Aorta (tissue), 5 donors: ENCODE results near the gene ZBTB7B. TPM values are rescaled to one million over a fixed set of nuclear protein-coding genes. Genes with fewer than 3 reads are reported as not detected.

Experiments used
- ATAC-seq: fragments of 200-7000 bp; cut with Tn5 transposase; one replicate; pipeline ENCODE4 v1.9.1; 2022; ENCODE audit warnings: moderate library complexity; ENCODE audit not compliant: low FRiP score
- DNase-seq, 2 donors: peaks; one replicate each; pipeline ENCODE4 v3.0.0-alpha.2; 2020
- H3K27ac ChIP-seq, 2 donors: one replicate each; pipeline ENCODE4 v1.5.1; 2013; ENCODE audit warnings: low read length in 2 of 2, mild to moderate bottlenecking in 2 of 2, moderate library complexity in 2 of 2, control low read depth in 1 of 2, inconsistent platforms in 1 of 2, low read depth in 1 of 2
- H3K27me3 ChIP-seq, 2 donors: one replicate each; pipeline ENCODE4 v1.6.1; 2013; ENCODE audit warnings: control low read depth in 1 of 2, low read length in 1 of 2, mild to moderate bottlenecking in 1 of 2, moderate library complexity in 1 of 2; ENCODE audit not compliant: insufficient read depth in 2 of 2, control insufficient read depth in 1 of 2
- H3K36me3 ChIP-seq, 2 donors: one replicate each; pipeline ENCODE4 v1.6.1; 2013; ENCODE audit warnings: control low read depth in 1 of 2, low read length in 1 of 2, mild to moderate bottlenecking in 1 of 2; ENCODE audit not compliant: insufficient read depth in 2 of 2, control insufficient read depth in 1 of 2
- H3K4me1 ChIP-seq, 2 donors: one replicate each; pipeline ENCODE4 v1.6.1; 2013; ENCODE audit warnings: low read length in 2 of 2, control low read depth in 1 of 2, mild to moderate bottlenecking in 1 of 2, moderate library complexity in 1 of 2; ENCODE audit not compliant: insufficient read depth in 2 of 2, control insufficient read depth in 1 of 2
- H3K4me3 ChIP-seq, 2 donors: one replicate each; pipeline ENCODE4 v1.5.1; 2013; ENCODE audit warnings: low read length in 2 of 2, control low read depth in 1 of 2, mild to moderate bottlenecking in 1 of 2
- H3K9me3 ChIP-seq: one replicate; pipeline ENCODE4 v1.6.1; 2013; ENCODE audit warnings: mild to moderate bottlenecking, low read length; ENCODE audit not compliant: control insufficient read depth
- WGBS, 2 donors: extraction: QIAGEN DNeasy Blood & Tissue Kit; methylation state at CpG; one replicate each; pipeline ENCODE4 v1.1.7; 2013; 5-methylcytosine and 5-hydroxymethylcytosine counted together
- intact Hi-C, 2 donors: fragments of 100-400 bp; cut with DNase I; formaldehyde crosslinking; loops; one replicate each; pipeline versions ENCODE4 v1.14.2 to v1.15.0; 2022
- polyA plus RNA-seq, 2 donors: library from polyadenylated mRNA; stranded (reverse); fragments of 200-250 nt; gene quantifications; one replicate each; pipeline ENCODE4 v1.2.3, GENCODE V29; 2013
- total RNA-seq, 2 donors: library from RNA; stranded (reverse); fragmentation: NEBNext Ultra II Directional; extraction: Animal tissue kit (Norgen Biotek cat#: 25700); gene quantifications; one replicate each; pipeline ENCODE4 v1.2.1, GENCODE V29; 2021
- donor health status: healthy with polysubstance abuse.
- donor health status: Bipolar disorder and iron deficiency.
- donor health status: DM: no; HTN: no; CAD: no.
- donor health status: DM: no; HTN: no; CAD: no.
- donor health status: DM: yes; HTN: yes; CAD: no.

Gene ZBTB7B
- total and polyA plus RNA-seq, 4 donors = 23.3 to 71.1 (median 39.6) TPM

DNA sequence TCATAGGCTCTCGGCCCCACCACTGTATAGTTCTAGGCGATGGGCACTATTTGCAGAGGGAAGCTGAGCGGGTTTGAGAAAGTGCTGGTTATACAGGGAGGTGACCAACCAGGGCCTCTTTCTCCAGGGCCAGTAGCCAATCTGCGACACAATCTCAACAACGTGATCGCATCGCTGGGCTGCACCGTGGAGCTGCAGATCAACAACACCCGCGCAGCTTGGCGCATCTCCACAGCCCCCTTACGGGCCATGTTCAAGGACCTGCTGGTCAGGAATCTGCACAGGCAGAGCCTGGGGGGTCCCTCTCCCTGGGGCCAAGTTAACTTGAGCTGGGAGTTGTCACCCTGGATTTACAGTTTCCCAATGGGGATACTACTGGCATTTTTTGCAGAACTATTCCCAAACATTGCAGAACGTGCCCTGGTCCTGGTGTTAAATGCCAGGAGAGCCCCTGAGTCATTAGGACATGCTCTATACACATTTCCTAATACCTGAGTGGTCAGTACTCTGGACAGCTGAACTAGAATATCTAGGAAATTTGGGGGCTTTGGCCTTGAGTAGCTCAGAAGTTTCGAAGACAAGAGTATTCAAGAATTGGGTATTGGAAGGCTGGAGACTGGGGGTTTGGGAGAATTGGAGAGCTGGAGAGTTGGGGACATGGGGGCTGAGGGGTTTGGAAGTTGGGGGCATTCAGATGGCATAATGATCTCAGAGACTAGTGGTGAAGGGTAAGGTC is 37.9 kb downstream of the ZBTB7B start:
- Histone ChIP-seq H3K36me3 (no peaks in the 10 kb centered on the region), H3K27me3 (no peaks in the 10 kb centered on the region), H3K27ac (no peak overlapping the region), H3K4me1 (no peaks in the 10 kb centered on the region), H3K9me3 (no peaks in the 10 kb centered on the region), H3K4me3 (no peak overlapping the region)
- 88 to 90% methylated on average over 14 of the region's 14 CpGs for WGBS, 2 donors
- intact Hi-C loops = no loop called here
- no peak for DNase-seq
- ATAC-seq = no peak

DNA sequence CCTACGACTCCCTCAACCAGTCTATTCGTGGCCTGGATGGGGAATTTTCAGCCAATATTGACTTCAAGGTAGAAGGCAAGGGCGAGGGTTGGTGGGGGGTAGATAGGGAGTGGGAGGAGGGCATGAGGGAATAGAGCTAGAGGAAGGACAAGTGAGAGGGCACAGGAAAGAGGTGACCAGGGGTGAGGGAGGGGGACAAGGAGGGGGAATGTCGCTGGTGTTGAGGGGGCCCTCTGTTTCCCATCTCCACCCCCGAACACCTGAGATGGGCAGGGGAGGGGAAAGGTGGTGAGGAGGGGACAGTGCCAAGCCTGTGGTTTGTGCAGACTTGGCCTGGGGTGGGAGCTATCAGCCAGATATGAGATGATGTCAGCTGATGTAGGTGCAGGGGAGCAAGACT is 40.2 kb downstream of the ZBTB7B start:
- H3K27me3 ChIP-seq = no peaks in the 10 kb centered on the region
- ATAC-seq (no peak), DNase-seq (no peak)
- 91 to 92% methylated on average over 5 of the region's 5 CpGs for WGBS, 2 donors
- H3K4me3 ChIP-seq = no peak overlapping the region
- intact Hi-C loops = no loop called here
- no peak overlapping the region for H3K27ac ChIP-seq
- no peaks in the 10 kb centered on the region for H3K36me3 ChIP-seq
- H3K4me1 ChIP-seq = no peaks in the 10 kb centered on the region
- H3K9me3 ChIP-seq = no peaks in the 10 kb centered on the region

DNA sequence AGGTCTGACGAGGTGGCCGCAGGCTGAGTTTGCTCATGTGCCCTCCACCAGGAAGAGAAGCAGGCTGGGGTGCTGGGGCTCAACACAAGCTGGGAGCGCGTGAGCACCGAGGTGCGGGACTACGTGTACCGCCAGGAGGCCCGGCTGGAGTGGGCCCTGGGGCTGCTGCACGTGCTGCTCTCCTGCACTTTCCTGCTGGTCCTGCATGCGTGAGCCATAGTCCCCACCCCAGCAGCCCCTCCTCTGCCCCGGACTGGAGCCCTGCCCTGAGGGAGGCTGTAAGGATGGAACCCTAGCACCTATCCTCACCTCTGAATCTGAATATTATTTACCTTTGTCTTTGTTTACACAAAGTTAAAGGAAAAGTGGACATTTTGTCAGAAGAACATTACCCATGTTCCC is 40.7 kb downstream of the ZBTB7B start:
- Histone ChIP-seq H3K9me3 (no peaks in the 10 kb centered on the region), H3K36me3 (no peaks in the 10 kb centered on the region), H3K4me1 (no peaks in the 10 kb centered on the region), H3K4me3 (no peak overlapping the region), H3K27ac (no peak overlapping the region), H3K27me3 (no peaks in the 10 kb centered on the region)
- no peak for ATAC-seq
- intact Hi-C loops = no loop called here
- WGBS, 2 donors = 85 to 87% methylated on average over 12 of the region's 12 CpGs
- DNase-seq = no peak

DNA sequence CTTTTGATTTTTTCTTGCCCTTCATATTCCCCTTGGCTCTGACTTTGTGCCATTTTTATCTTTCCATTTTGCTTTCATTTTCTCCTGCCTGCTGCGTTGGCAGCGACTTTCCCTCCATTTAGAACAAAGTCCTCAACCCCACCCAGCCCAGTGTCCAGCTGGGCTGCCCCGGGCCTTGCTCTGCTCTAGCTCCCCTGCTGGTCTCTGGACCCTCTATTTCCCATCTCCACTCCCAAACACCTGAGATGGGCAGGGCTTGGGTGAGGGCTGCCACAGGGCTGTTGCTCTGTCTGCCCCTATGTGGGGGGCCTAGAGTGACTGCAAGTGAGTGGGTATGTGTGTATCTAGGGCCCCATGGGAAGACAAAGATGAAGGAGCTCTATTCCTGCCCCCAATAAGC is 41.2 kb downstream of the ZBTB7B start:
- intact Hi-C loops = loop anchor here in 1 of 2 donors (2.0 kb wide), 1 partner anchor 41 kb away; no protein-coding TSS in a partner anchor
- Histone ChIP-seq H3K27me3 (no peaks in the 10 kb centered on the region), H3K9me3 (no peaks in the 10 kb centered on the region), H3K36me3 (no peaks in the 10 kb centered on the region), H3K4me1 (no peaks in the 10 kb centered on the region), H3K27ac (no peak overlapping the region), H3K4me3 (no peak overlapping the region)
- WGBS, 2 donors = 65 to 66% methylated on average over 3 of the region's 3 CpGs
- DNase-seq (no peak), ATAC-seq (no peak)

DNA sequence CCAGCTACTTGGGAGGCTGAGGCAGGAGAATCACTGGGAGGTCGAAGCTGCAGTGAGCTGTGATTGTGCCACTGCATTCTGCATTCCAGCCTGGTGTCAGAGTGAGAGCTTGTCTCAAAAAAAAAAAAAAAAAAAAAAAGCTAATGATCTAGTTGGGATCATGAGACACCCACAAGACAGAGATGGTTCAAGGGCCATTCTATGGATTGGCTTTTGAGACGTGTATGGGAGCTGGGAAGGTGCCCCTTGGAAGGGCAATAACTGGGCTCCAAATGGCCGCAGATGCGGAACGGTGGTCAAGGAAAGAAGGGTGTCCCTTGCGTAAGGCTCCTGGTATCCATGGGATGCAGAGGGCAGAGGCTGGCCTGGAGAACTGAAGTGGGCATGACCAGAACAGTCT is 41.8 kb downstream of the ZBTB7B start:
- no peak overlapping the region for H3K27ac ChIP-seq
- 93 to 94% methylated on average over 6 of the region's 6 CpGs for WGBS, 2 donors
- no peak for DNase-seq
- H3K4me1 ChIP-seq = no peaks in the 10 kb centered on the region
- no peaks in the 10 kb centered on the region for H3K27me3 ChIP-seq
- no peaks in the 10 kb centered on the region for H3K36me3 ChIP-seq
- ATAC-seq = no peak
- intact Hi-C loops = loop anchor here in 1 of 2 donors (2.0 kb wide), 1 partner anchor 40 kb away; no protein-coding TSS in a partner anchor
- no peak overlapping the region for H3K4me3 ChIP-seq
- H3K9me3 ChIP-seq = no peaks in the 10 kb centered on the region

DNA sequence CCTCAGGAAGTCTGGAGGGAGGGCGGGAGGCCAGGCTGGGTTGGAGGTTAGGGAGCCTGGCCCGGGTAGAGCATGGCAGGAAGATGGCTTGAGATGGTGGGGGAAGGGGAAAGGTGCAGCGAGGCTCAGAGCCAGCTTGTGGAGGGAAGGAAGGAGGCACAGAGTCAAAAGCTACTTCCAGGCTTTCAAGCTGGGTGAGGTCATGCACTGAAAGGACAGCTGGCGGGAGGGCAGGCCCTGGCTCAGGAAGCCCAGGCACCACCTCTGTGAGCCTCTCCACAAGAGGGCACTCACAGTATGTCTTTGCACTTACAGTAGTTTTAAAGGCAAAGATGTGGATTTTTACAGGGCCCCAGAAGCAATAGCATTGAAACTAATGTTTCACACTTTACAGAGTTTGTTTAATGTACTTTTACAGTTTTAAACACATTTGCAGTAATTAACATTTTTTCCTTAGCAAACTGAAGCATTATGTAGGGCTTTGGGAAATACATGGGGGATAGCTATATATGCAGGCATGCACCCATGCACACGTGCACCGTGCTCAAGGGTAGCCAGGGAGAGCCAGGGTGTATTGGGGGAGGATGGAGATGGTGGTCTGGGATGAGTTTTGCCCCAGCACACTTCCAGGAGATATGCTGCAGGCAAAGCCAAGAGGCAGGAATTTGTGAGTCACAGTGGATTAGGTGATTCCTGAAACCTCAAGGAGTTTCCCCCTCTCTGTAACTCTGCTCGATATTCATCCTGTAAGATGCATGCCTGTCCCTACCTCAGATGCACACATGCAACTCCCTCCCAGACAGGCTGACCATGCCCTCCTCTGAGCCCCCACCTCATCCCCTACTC is 42.4 kb downstream of the ZBTB7B start:
- peak; percentile 88 to 89 for DNase-seq
- Histone ChIP-seq H3K4me3 (no peak overlapping the region), H3K27ac (no peak overlapping the region), H3K36me3 (no peaks in the 10 kb centered on the region), H3K27me3 (no peaks in the 10 kb centered on the region), H3K9me3 (no peaks in the 10 kb centered on the region), H3K4me1 (no peaks in the 10 kb centered on the region)
- WGBS, 2 donors = 46 to 47% methylated on average over 7 of the region's 7 CpGs
- ATAC-seq = peak; percentile 90
- intact Hi-C loops = loop anchor here (2.0 to 5.0 kb wide), 2 partner anchors 37 to 40 kb away; no protein-coding TSS in a partner anchor

DNA sequence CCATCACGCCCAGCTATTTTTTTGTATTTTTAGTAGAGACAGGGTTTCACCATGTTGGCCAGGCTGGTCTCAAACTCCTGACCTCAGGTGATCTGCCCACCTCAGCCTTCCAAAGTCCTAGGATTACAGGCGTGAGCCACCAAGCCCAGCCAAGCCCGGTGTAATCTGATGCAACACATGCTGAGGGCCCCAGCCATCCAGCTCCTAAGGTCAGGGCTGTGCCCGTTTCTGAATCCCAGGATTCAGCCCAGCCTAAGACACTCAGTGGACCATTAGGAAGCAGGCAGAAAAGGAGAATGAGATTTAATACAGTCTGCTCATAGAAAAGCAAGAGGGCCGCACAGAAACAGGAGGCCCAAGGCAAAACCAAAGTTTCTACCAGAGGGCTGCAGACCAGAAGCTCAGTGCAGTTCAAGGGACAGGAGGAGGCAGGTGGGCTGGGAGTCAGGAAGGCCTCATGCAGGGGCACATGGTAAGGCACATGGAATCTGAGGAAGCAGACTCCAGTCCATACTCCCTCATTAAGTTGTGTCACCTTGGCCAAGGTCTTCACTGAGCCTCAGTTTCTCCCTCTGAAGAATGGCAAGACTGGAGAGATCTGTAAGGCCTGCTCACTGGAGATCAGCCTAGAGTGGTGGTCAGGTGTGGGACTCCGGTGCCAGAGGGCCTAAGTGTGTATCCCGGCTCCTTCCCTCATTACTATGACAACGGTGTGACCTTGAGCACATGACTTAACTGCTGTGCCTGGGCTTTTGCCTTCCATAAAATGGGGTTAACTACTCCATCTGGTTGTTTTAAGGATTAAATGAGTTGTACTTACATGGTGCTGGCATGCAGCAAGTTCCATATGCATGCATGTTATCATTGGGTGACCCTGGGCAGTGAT is 46.1 kb downstream of the ZBTB7B start:
- ATAC-seq = no peak
- Histone ChIP-seq H3K4me3 (no peak overlapping the region), H3K27ac (no peak overlapping the region), H3K36me3 (no peaks in the 10 kb centered on the region), H3K27me3 (no peaks in the 10 kb centered on the region), H3K9me3 (no peaks in the 10 kb centered on the region), H3K4me1 (no peaks in the 10 kb centered on the region)
- intact Hi-C loops = loop anchor here in 1 of 2 donors (5.0 kb wide), 1 partner anchor 34 kb away; no protein-coding TSS in a partner anchor
- 91 to 94% methylated on average over 8 of the region's 8 CpGs for WGBS, 2 donors
- no peak for DNase-seq
